K562 (cell line): Measurements from ENCODE around the gene GPR153. TPM values are rescaled to one million over a fixed set of nuclear protein-coding genes. Genes with fewer than 3 reads are reported as not detected.

Source experiments
- ATF3 ChIP-seq, 2 experiments: fragments of 450-650 bp in 1 of 2; sonication (generic) in 1 of 2; formaldehyde crosslinking in 1 of 2; IDR thresholded peaks in 1 of 2; conservative IDR thresholded peaks in 1 of 2; 2 replicates each; pipeline versions ENCODE4 v1.6.1 to v1.8.1; 2016 to 2023; ENCODE audit warnings: mild to moderate bottlenecking in 2 of 2, moderate library complexity in 2 of 2, inconsistent platforms in 1 of 2, missing genetic modification reagents in 1 of 2
- BCOR ChIP-seq: fragments of 450-650 bp; IDR thresholded peaks from 2 replicates; pipeline ENCODE4 v1.6.1; 2016
- BRD9 ChIP-seq: fragments of 450-650 bp; IDR thresholded peaks from 2 replicates; pipeline ENCODE4 v1.6.1; 2018; ENCODE audit warnings: low read depth; ENCODE audit not compliant: partially characterized antibody
- C11orf30 ChIP-seq: fragments of 450-650 bp; IDR thresholded peaks from 2 replicates; pipeline ENCODE4 v1.6.1; 2016; ENCODE audit warnings: low read depth, mild to moderate bottlenecking
- ETV5 ChIP-seq: sonication (generic); formaldehyde crosslinking; IDR thresholded peaks from 2 replicates; pipeline ENCODE4 v1.4.0; 2020; ENCODE audit warnings: low read depth, mild to moderate bottlenecking, missing genetic modification reagents
- ETV6 ChIP-seq, 3 experiments: fragments of 150-350 bp in 1 of 3; sonication (generic) in 1 of 3; formaldehyde crosslinking in 1 of 3; IDR thresholded peaks; 2 replicates each; pipeline versions ENCODE4 v1.6.1 to v1.8.0; 2014 to 2022; ENCODE audit warnings: borderline replicate concordance in 2 of 3, low read depth in 2 of 3, antibody characterized with exemption in 1 of 3, low read length in 1 of 3, mild to moderate bottlenecking in 1 of 3, missing genetic modification reagents in 1 of 3
- HNRNPLL ChIP-seq: fragments of 200-400 bp; formaldehyde crosslinking; IDR thresholded peaks from 2 replicates; pipeline ENCODE4 v1.6.1; 2017; ENCODE audit warnings: low read length, low read depth, mild to moderate bottlenecking; ENCODE audit not compliant: poor library complexity, severe bottlenecking
- KDM1A ChIP-seq, 2 experiments: fragments of 450-650 bp; IDR thresholded peaks; 2 replicates each; pipeline ENCODE4 v1.6.1; 2016; ENCODE audit warnings: mild to moderate bottlenecking in 2 of 2
- MCM5 ChIP-seq: fragments of 450-650 bp; IDR thresholded peaks from 2 replicates; pipeline ENCODE4 v1.6.1; 2016; ENCODE audit warnings: low read depth
- MCM7 ChIP-seq, 2 experiments: fragments of 450-650 bp; IDR thresholded peaks; 2 replicates each; pipeline ENCODE4 v1.6.1; 2016 to 2018
- NCOA1 ChIP-seq: fragments of 450-650 bp; IDR thresholded peaks from 2 replicates; pipeline ENCODE4 v1.6.1; 2016; ENCODE audit warnings: low read depth
- NR4A1 ChIP-seq, 2 experiments: fragments of 250-450 bp in 1 of 2; fragments of 450-650 bp in 1 of 2; sonication (Bioruptor Pico) in 1 of 2; IDR thresholded peaks; 2 replicates each; pipeline versions ENCODE4 v1.4.0 to v1.6.1; 2016 to 2020; ENCODE audit warnings: mild to moderate bottlenecking in 2 of 2, missing compliant biosample characterization in 1 of 2, missing genetic modification characterization in 1 of 2, moderate library complexity in 1 of 2
- PTBP1 ChIP-seq: fragments of 200-400 bp; formaldehyde crosslinking; IDR thresholded peaks from 2 replicates; pipeline ENCODE4 v1.6.1; 2017; ENCODE audit warnings: low read depth, low read length
- RBM22 ChIP-seq: fragments of 200-400 bp; formaldehyde crosslinking; IDR thresholded peaks from 2 replicates; pipeline ENCODE4 v1.6.1; 2018; ENCODE audit warnings: low read length, low read depth; ENCODE audit not compliant: poor library complexity, severe bottlenecking
- RBM39 ChIP-seq: fragments of 200-400 bp; formaldehyde crosslinking; optimal IDR thresholded peaks from 2 replicates; pipeline ENCODE3; 2018; ENCODE audit warnings: low read depth, low read length
- SIX5 ChIP-seq, 2 experiments: IDR thresholded peaks; 2 replicates each; pipeline ENCODE4 v1.6.1; 2011; ENCODE audit warnings: low read length in 2 of 2, borderline replicate concordance in 1 of 2, low read depth in 1 of 2, mild to moderate bottlenecking in 1 of 2, moderate library complexity in 1 of 2; ENCODE audit not compliant: insufficient read depth in 1 of 2
- SP1 ChIP-seq: sonication (generic); formaldehyde crosslinking; IDR thresholded peaks from 2 replicates; pipeline ENCODE4 v1.8.1; 2022; ENCODE audit warnings: mild to moderate bottlenecking, missing genetic modification reagents
- SP2 ChIP-seq: IDR thresholded peaks from 2 replicates; pipeline ENCODE4 v1.6.1; 2011; ENCODE audit warnings: mild to moderate bottlenecking, low read depth, low read length, moderate library complexity; ENCODE audit not compliant: poor library complexity, severe bottlenecking; ENCODE audit errors: extremely low read depth
- YY1 ChIP-seq, 3 experiments: IDR thresholded peaks; 2 replicates each; pipeline ENCODE4 v1.6.1; 2011; ENCODE audit warnings: low read length in 2 of 3, mild to moderate bottlenecking in 2 of 3, moderate library complexity in 2 of 3, borderline replicate concordance in 1 of 3, control low read depth in 1 of 3, low read depth in 1 of 3; ENCODE audit not compliant: insufficient read depth in 3 of 3, insufficient replicate concordance in 2 of 3, control insufficient read depth in 1 of 3, insufficient read length in 1 of 3; ENCODE audit errors: extremely low read depth in 1 of 3
- ZBTB12 ChIP-seq: fragments of 250-450 bp; sonication (Bioruptor Pico); IDR thresholded peaks from 2 replicates; pipeline ENCODE4 v1.4.0; 2020
- ZBTB9 ChIP-seq: fragments of 450-650 bp; formaldehyde crosslinking; IDR thresholded peaks from 2 replicates; pipeline ENCODE4 v1.4.0; 2020; ENCODE audit warnings: mild to moderate bottlenecking, moderate library complexity
- ZNF384 ChIP-seq: IDR thresholded peaks from 2 replicates; pipeline ENCODE4 v1.6.1; 2012; ENCODE audit warnings: low read depth, low read length, improper control_type of control experiment
- ZNF707 ChIP-seq: fragments of 250-450 bp; sonication (Bioruptor Pico); conservative IDR thresholded peaks from 2 replicates; pipeline ENCODE4 v1.8.0; 2022; ENCODE audit warnings: inconsistent platforms, mild to moderate bottlenecking, moderate library complexity
- polyA plus RNA-seq, 8 experiments: library from polyadenylated mRNA; depleted of rRNA in 4 of 8; stranded (reverse) in 5 of 8; unstranded in 3 of 8; fragments of >200 nt; fragmentation: Nextera tagmentation in 2 of 8; fragmentation: Illumina TruSeq in 1 of 8; extraction: Ambion mirVana in 2 of 8; extraction: Trizol in 1 of 8; gene quantifications; 2 replicates each; pipeline versions ENCODE4 v1.2.1 to v1.2.3, GENCODE V29; 2011 to 2014; ENCODE audit warnings: inconsistent platforms in 1 of 8, missing spikeins in 1 of 8
- total RNA-seq, 7 experiments: library from RNA; depleted of rRNA in 6 of 7; stranded (reverse); fragments of >200 nt in 6 of 7; fragmentation: Illumina TruSeq in 2 of 7; extraction: Trizol in 2 of 7; gene quantifications; 2 replicates each; pipeline versions ENCODE4 v1.2.1 to v1.2.3, GENCODE V29; 2011 to 2021; ENCODE audit warnings: low replicate concordance in 1 of 7

Gene GPR153
- total and polyA plus RNA-seq, 9 of the 15 experiments (the other 6 are each of a cell fraction or from before 2014, with no cell fraction given) = 0.01 to 1.5 (median 0.51) TPM

GRCh38 chr1:6245086-6245868 is 15.6 kb downstream of the GPR153 start (continued):
- peak in 2 of 3 experiments; percentile 48 to 65 for TF ChIP-seq YY1 (IDR thresholded peaks at IDR 0.05; ENCODE audit: borderline replicate concordance in 1 of 3, control insufficient read depth in 1 of 3, extremely low read depth in 1 of 3, insufficient read depth in 3 of 3, insufficient read length in 1 of 3, insufficient replicate concordance in 2 of 3, low read depth in 1 of 3, low read length in 2 of 3)
- no peak for TF ChIP-seq MCM7 (IDR thresholded peaks at IDR 0.05)
- TF ChIP-seq ZNF384 = peak; percentile 34; the same call in 1 of the 2 replicates
- no peak for TF ChIP-seq SIX5 (IDR thresholded peaks at IDR 0.05; ENCODE audit: borderline replicate concordance in 1 of 2, insufficient read depth in 1 of 2, low read depth in 1 of 2, low read length in 2 of 2)
- TF ChIP-seq NR4A1 (CRISPR knock-in tag; IDR thresholded peaks at IDR 0.05) = no peak
- TF ChIP-seq NR4A1 (tag; IDR thresholded peaks at IDR 0.05) = peak; percentile 59; the same call in 1 of the 2 replicates
- TF ChIP-seq SP1 (CRISPR knock-in tag) = peak; percentile 69
- TF ChIP-seq RBM22 = peak; percentile 64
- peak in 1 of 2 experiments; percentile 36; a peak in 1 of 4 replicates for TF ChIP-seq KDM1A (IDR thresholded peaks at IDR 0.05)
- TF ChIP-seq ATF3 (IDR thresholded peaks at IDR 0.05) = no peak
- TF ChIP-seq ATF3 (CRISPR knock-in tag; conservative IDR thresholded peaks at IDR 0.05) = peak; percentile 88
- TF ChIP-seq ETV5 (CRISPR knock-in tag) = peak; percentile 90
- TF ChIP-seq ZNF707 (CRISPR knock-in tag) = no peak
- peak; percentile 36; the same call in 1 of the 2 replicates for TF ChIP-seq BCOR
- no peak for TF ChIP-seq C11orf30
- TF ChIP-seq ZBTB9 (CRISPR knock-in tag) = peak; percentile 89; the same call in 1 of the 2 replicates
- TF ChIP-seq HNRNPLL = peak; percentile 32
- TF ChIP-seq BRD9 = no peak
- no peak for TF ChIP-seq MCM5
- no peak for TF ChIP-seq RBM39
- no peak for TF ChIP-seq PTBP1
- peak; percentile 78; the same call in 1 of the 2 replicates for TF ChIP-seq NCOA1
- TF ChIP-seq SP2 = no peak
- peak; percentile 55; the same call in 1 of the 2 replicates for TF ChIP-seq ZBTB12 (CRISPR knock-in tag)
- TF ChIP-seq ETV6 (IDR thresholded peaks at IDR 0.05; ENCODE audit: borderline replicate concordance in 1 of 2, low read depth in 2 of 2, low read length in 1 of 2) = no peak
- peak; percentile 81; the same call in 1 of the 2 replicates for TF ChIP-seq ETV6 (CRISPR knock-in tag; IDR thresholded peaks at IDR 0.05; ENCODE audit: borderline replicate concordance)
